HG03432 (cell line): ENCODE measurements around the gene LSM3.
A peak's percentile ranks its signal among the peaks of the same experiment; 100 is the strongest.

ENCODE experiments used
- ATAC-seq: cut with Tn5 transposase; IDR thresholded peaks from one replicate; pipeline ENCODE4 v1.9.1; 2021; ENCODE audit warnings: mild to moderate bottlenecking, moderate library complexity; ENCODE audit not compliant: unreplicated experiment

LSM3 gene

DNA sequence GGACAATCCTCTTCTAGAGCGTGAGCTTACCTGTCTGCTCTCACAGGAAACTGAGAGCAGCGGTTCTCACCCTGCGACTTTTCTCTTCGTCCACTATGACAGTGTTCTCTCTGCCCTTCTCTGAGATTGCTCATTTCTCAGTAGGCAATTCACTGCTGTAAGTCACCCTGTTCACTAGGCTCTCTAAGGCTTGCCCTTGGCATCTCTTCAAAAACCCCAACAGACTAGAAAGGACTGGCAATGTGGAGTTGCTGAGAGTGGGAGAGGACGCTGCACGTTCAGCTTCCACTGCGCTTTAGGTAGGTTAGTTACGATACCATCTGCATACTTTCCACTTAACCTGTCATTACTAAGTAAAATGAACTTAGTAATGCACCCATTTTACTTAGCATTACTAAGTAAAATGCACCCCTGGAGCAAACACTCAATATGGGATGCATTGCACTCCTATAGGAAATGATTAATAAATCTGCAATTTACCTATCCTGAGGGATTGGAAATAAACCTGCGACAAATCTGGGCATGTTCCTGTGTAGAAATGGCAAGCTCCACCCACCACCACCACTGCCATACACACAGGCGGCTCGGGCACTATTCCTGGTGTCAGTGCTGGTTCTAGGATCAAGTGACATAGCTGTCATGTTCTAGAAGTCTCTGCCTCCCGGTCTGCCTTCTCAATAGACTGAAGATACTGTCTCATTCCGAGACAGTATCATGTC, 21.6 kb upstream of the LSM3 start:
- no peak for ATAC-seq

- ATAC-seq: no peak
Measured at GRCh38 chr3:14157951-14158350, 20.7 kb upstream of the LSM3 start.

DNA sequence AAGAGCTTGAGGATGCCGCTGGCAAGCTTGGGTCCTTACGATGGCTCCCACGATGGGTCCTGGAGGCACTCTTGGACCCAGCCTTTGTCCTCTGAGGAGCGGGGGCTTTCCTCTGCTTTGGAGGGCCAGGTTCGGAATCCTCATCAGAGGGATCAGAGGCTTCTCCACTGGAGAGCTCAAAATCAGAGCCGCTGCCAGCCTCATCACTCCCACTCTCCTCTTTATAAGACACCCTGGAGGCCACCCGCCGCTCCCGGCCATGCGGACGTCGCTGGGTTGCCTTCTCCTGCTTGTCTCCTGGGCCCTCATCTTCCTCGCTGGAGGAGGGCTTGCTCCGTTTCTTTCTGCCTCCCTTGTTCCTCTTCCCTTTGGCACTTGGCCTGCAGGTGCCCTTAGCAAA, 20.2 kb upstream of the LSM3 start:
- no peak for ATAC-seq

- ATAC-seq: no peak
Measured at GRCh38 chr3:14159426-14159825, 19.2 kb upstream of the LSM3 start.

- no peak for ATAC-seq
Measured at GRCh38 chr3:14161282-14161681, 17.3 kb upstream of the LSM3 start.

GRCh38 chr3:14162178-14162577, 16.4 kb upstream of the LSM3 start:
- ATAC-seq: no peak

GRCh38 chr3:14166877-14167603, 11.6 kb upstream of the LSM3 start:
- no peak for ATAC-seq

- no peak for ATAC-seq
Measured at GRCh38 chr3:14169435-14169834, 9.2 kb upstream of the LSM3 start.

DNA sequence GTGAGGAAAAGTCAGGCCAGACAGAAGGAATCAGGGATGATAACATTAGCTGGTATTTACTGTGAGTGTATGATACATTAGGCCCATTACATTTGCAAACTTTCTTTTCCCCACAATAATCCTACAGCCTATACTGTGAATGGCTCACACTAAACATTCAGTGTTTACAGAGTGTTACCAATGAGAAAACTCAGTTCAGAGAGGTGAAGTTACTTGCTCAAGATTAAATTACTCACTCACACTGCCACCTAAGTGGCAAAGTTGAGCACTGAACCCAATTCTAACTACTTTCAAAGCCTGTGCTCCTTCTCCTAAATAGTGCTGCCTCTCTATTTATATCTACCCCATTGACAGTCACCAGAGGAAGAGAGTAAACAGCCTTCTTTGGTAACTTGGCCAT, 8.7 kb upstream of the LSM3 start:
- no peak for ATAC-seq

GRCh38 chr3:14170531-14171159, 8.0 kb upstream of the LSM3 start:
- no peak for ATAC-seq

DNA sequence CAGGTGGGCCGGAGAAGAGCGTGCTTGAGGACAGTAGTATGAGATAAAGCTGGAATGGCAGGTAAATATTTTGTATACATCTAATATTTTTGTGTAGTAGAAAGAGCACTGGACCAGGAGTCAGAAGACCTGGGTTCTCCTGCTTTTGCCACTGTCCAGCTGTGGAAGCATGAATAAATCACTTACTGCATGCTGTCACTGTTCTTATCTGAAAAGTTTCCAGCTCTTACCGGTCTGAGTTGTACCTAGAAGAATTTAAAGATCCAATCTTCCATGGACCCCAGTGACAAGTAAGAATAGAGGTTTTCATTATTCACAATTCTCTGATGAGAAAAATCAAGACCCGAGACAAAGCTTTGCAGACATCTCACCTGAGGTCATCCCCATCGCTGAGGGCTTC, 6.1 kb upstream of the LSM3 start:
- ATAC-seq: no peak

GRCh38 chr3:14174483-14174882, 4.1 kb upstream of the LSM3 start:
- no peak for ATAC-seq

- no peak for ATAC-seq
Measured at GRCh38 chr3:14175383-14176037, 3.1 kb upstream of the LSM3 start.

- peak; percentile 12 for ATAC-seq
Measured at GRCh38 chr3:14177580-14178246, 904 bp upstream of the LSM3 start.

DNA sequence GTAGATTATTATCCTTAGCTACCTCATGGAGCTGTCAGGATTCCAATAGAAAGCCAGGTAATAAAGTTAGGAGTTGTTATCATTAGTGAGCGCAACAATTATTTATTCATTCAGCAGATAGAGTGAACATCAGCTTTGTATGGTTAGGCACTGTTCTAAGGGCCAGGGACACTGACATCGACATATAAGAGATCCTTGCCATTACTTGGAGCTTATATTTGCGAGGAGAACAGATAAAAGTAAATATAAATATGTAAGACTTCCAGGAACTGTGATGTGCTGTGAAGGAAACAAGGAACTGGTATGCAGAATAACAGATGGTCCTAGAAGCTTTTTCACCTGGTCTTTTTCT, 473 bp downstream of the LSM3 start:
- ATAC-seq: no peak

DNA sequence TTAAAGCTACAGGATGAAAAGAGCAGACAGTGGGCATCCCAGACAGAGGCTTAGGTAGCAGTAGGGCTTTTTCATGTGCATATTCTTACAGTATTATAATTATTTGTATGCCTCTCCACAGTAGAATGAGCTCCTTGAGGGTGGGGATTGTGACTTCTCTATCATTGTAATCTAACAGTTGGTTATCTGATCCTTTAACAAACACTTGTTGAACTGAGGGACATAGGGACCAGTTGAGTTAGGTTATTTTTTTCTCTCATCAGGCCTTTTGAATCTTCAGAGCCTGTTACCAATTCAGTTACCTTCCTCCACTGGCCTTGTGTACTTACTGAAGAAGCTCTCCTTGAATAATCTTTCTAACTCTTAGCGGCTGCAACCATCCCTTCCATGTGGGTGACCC, 1.2 kb downstream of the LSM3 start:
- no peak for ATAC-seq

DNA sequence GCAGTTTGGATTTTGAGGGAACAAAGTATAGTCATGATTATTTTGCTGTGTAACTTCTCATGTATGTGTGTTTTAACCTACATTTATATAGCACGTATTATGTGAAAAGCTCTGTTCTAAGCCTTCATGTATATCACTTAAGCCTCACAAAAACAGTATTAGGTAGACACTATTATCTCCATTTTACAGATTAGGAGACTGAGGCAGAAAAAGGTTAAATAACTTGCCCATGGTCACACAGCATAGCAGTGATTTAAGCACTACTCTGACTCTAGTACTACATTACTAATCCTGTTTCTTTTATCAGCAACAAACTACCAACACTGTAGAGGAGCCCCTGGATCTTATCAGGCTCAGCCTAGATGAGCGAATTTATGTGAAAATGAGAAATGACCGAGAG, 2.6 kb downstream of the LSM3 start:
- ATAC-seq: no peak

GRCh38 chr3:14183015-14183577, 4.5 kb downstream of the LSM3 start:
- ATAC-seq: no peak

DNA sequence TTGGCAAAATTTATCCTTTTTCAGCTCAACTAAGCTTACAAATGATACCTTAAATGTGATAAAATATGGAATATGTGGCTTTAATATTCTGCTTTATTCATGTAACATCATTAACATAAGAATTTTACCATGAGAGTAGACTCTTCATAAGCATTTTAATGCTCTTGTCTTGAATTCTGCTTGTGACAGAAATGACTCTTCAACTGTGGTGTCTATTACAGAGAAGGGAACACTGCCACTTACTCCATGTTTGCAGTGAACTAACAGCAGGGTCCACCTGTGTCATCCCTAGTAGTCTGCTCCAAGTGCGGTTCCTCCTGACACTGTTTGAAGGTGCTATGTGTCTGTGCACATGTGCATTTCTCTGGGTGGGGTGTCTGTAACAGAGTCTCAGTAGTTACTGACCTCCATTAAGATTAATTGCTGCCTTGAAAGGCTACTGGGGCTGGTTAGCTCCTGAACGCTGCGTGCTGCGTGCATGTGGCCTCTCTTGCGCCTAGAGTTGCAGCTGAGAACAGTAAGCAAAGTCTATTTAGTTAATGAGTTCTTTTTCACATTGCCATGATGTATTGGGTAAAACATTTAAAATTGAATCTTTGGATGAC, 8.3 kb downstream of the LSM3 start:
- ATAC-seq: no peak

- no peak for ATAC-seq
Measured at GRCh38 chr3:14188041-14188754, 9.6 kb downstream of the LSM3 start.
